Stimulated activated CD8-positive, alpha-beta memory T cell treated with anti-CD3 and anti-CD28 coated beads, Interleukin-12 subunit alpha, Interleukin-12 subunit beta, amount 100 ng/mL, for 1 hour (primary cell): ENCODE results near the gene CCDC106.

ENCODE experiments used
- DNase-seq: peaks from one replicate; pipeline ENCODE4 v3.0.0-alpha.2; 2020; ENCODE audit warnings: low read depth

The CCDC106 gene

DNA sequence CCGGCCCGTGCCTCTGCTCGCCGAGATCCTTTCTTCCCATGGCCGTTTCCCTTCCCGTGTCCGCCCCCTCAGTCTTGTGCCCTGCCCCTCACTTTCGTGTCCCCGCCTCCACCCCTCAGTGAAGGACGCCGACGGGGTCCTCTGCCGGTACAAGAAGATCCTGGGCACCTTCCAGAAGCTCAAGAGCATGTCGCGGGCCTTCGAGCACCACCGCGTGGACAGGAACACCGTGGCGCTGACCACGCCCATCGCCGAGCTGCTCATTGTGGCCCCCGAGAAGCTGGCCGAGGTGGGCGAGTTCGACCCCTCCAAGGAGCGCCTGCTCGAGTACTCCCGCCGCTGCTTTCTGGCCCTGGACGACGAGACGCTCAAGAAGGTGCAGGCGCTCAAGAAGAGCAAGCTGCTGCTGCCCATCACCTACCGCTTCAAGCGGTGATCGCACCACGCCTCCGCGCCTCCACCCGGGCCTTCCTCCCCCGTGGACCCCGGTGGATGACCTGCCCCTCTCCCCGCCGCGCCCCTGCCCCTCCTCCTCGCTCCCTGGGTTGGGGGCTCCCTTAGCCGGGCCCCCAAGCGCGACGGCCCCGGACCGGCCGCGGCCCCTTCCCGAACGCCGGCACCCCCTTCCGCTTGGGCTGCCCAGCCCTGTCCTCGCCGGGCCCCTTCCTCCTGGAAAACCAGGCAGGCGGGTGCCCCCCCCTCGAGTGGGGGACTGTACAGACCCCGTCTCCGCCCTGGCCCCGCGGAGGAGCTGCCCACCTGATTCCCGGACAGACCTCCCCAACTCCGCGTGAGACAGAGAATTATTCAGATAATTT is 4.5 kb downstream of the CCDC106 start:
- DNase-seq: no peak

GRCh38 chr19:55653651-55654322 is 5.8 kb downstream of the CCDC106 start:
- peak; percentile 100 for DNase-seq

- peak; percentile 97 for DNase-seq
Measured at GRCh38 chr19:55654323-55654867, 6.4 kb downstream of the CCDC106 start.

DNA sequence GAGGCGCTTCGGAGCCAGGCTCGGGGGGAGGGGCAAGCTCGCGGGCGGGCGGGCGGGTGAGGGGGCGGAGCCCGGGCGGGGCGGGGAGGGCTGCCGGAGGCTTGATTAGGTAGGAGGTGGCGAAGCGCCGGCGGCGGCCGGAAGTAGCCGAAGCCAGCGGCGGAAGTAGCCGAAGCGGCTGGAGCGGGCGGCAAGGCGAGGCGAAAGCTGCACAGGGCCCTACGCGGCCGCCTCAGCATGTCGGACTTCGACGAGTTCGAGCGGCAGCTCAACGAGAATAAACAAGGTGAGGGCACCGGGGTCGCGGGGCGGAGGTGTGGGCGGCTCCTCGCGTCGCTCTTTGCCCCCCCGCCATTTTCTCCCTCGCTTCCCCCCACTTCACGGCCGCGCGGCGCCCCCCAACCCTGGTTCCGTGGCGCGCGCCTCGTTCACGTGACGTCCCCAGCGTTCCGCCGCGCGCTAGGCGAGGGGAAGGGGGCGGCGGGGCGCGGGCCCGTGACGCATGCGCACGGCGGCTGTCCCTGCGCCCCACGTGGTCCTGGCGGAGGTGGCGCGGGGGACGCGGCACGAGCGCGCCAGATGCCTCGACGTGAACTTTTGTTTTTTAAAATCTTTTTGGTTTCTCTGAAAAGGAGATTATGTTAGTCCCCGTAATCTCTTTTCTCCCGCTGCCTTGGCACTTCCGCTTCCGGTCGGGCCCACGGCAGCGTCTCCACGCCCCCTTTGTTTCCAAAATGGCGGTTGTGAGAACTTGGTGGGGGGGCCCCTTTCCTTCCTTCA is 7.0 kb downstream of the CCDC106 start, which contains the start of gene U2AF2:
Gene U2AF2 (plus strand): TSS at position 168 of the 780 bp plus-strand sequence. CDS start 70 bp downstream, at position 238.
- DNase-seq: peak; percentile 92

DNA sequence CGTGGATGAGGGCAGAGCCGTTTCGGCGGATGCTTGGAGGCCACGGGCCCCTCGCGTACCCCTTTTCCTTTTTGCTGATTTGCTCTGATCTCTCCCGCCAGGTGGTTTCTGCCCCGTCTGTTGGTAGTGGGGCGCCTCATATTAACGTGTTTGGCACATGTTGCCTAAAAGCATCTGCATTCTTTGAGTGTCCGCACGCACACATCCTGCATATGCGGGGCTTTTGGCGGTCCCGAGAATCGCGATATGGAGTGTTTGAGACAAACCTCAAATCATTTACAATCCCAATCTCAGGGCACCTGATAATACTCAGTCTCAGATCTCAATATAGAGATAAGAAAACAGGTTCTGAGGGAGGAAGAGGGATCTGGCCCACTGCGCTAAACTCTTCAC is 7.6 kb downstream of the CCDC106 start:
- no peak for DNase-seq

DNA sequence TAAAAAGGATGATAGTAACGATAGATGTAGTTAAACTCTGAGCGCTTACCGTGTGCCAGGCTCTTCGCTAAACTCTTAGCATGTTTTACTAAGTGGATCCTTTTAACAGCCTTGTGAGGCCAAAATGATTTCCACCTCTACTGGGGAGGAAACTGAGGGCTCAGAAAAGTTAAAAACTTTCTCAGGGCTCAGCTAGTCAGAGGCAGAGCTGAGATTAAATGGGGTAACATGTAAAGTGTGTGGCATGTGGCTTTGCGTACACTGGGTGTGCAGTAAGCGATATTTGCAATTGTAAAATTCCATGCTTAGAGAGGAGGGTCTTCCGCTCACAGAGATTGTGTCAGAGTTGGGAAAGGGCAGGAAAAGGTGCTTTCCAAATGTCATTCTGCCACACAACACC is 8.5 kb downstream of the CCDC106 start:
- no peak for DNase-seq

DNA sequence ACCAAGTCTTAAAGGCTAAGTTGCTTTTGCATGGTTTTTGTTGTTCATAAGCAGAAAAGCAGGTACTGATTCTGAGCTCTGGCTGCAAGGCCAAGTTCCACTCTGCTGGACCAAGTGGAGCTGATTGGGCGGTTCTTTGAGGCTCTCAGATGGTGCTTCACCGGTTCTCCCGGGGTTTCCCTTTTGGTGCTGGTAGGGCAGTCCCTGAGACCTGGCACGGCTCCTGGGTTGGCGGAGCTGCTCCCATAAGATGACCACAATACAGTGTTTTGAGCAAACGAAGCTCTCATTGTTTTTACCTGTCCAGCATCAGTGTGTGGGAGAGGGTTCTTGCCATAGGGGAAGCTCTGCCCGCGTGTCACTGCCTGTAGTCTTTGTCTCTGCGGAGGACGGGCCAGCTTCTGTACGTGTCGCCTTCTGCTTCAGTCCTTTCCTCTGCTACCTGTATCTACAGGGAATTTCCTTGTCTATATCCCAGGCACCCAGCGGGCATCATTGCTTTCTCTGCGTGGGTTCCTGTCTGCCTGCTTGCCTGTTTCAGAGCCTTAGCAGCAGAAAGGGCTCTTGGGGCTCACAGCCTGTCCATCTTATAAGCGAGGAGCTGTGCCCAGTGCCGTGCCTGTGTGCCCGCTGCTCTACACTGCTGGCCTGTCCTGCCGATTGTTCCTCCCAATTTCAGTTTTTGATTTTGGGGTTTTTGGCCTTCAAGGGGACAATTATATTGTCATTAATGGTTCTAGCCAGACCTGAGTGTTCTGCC is 9.2 kb downstream of the CCDC106 start:
- DNase-seq: no peak

DNA sequence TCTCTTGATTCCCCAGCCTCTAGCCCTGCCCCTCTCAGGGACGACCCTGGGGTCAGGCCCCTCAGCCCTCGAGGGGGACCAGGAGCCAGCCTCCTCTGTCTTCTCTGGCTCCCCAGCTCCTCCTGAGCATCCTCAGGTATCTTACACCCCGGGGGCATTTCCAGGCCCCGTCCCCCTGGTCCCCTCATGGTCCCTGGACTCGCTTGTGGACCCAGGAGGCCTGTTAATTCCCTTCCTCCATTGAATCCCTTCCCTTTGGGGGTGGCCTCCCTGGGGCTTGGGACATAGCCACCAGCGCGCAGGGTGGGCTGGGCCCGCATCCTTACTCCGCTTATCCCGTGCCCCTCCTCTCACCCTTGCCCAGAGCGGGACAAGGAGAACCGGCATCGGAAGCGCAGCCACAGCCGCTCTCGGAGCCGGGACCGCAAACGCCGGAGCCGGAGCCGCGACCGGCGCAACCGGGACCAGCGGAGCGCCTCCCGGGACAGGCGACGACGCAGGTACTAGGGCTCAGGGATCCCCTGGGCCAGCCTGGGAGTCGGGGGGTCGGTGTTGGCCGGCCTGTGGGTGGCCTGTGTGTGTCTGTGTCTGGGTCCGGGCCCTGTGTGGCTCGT is 10.9 kb downstream of the CCDC106 start:
- DNase-seq: no peak

DNA sequence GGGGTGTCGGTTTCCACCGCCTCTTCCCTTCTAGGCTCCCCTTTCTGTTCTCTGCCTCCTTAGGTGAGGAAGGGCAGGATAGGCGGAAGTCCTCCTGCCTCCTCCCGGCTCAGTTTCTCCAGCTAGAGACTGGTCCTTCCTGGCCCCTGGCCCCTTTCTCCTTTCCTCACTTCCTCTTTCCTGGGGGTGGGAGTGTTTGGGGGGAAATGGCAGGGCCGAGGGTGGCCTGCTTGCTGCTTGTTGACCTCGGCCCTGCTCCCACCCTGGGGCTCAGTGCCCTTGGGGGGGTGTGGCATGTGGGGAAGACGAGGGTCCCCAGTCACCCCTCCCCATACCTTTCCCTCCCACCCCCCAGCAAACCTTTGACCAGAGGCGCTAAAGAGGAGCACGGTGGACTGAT is 11.8 kb downstream of the CCDC106 start:
- DNase-seq: no peak

DNA sequence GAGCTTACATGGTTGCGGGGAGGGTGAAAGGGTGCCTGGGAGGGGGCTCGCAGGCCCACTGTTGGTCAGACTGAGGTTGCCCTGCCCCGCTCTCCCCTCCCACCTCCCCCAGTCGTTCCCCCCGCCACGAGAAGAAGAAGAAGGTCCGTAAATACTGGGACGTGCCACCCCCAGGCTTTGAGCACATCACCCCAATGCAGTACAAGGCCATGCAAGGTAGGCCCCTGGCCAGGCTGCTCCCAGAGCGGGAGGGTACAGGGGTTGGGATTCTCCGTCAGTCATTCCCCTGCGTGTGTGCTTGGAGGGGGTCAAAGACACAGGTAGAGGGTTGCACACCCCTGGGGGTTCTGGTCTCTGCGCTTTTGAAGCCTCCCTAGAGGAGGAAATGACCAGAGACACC is 12.4 kb downstream of the CCDC106 start:
- no peak for DNase-seq

- no peak for DNase-seq
Measured at GRCh38 chr19:55660991-55661390, 13.0 kb downstream of the CCDC106 start.

- DNase-seq: no peak
Measured at GRCh38 chr19:55661826-55662225, 13.8 kb downstream of the CCDC106 start.

DNA sequence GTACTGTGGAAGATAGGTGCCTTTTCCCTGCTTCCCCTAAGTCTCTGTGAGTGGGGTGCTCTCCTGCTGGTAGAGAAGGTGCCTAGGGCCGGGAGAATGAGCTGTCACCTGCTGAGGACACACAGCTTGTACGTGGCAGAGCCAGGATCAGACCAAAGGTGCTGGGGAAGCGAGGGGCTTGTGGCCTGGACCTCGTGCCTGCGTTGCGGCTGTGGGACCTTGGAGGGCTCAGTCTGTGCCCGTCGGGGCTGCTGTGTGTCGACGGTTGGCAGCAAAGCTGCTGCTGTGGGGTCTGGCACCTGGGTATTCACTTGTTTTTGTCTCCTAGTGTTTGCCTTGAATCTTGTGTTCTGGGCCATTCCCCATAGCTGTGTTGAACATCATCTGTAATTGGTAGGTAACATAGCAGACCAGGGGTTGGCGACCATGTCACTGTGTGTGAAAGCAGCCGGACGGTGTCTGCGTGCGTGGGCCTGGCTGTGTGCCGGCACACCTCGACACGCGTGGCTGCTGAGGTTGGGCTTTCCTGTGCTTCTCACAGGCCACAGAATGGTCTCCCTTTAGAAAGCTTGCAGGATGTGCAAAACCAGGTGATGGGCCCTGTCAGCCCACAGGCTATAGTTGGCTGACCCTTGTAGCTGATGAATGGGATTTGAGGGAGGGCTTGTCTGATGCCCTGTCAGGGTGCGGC is 16.0 kb downstream of the CCDC106 start:
- DNase-seq: no peak

- no peak for DNase-seq
Measured at GRCh38 chr19:55666343-55667005, 18.5 kb downstream of the CCDC106 start.

DNA sequence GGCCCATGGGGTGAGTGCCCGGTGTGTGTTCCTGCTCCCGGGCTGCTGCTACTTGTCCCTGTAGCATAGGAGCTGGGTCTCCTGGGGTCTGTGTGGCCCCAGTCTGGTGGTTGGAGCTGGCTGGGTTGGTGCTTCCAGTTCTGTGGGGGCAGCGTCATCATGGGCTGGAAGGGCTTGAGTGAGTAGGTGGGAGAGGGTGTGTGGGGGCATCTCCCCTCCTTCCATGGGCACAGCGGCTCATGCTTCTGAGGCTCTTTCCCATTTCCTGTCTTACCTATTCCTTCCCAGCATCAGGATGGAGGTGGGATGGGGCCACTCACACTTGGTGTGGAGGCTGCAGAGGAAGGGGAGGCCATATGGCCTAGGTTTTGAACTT is 19.0 kb downstream of the CCDC106 start:
- no peak for DNase-seq

GRCh38 chr19:55667511-55667910 is 19.5 kb downstream of the CCDC106 start:
- no peak for DNase-seq

GRCh38 chr19:55667958-55668357 is 19.9 kb downstream of the CCDC106 start:
- DNase-seq: no peak

GRCh38 chr19:55668603-55669348 is 20.8 kb downstream of the CCDC106 start:
- DNase-seq: no peak
